Adrenal gland (tissue), 12 donors: ENCODE measurements around the gene S100A1. TPM values are rescaled to one million over a fixed set of nuclear protein-coding genes. Genes with fewer than 3 reads are reported as not detected.

Source experiments
- DNase-seq, 7 donors: peaks; one replicate each; pipeline ENCODE4 v3.0.0-alpha.2; 2019 to 2020
- H3K27ac ChIP-seq, 5 donors: fragments of 200-600 bp; sonication (generic) in 4 of 5; 1 replicate in 3 of 5; 2 replicates in 2 of 5; pipeline versions ENCODE4 v1.5.1 to v1.8.0; 2016 to 2020; ENCODE audit warnings: mild to moderate bottlenecking in 1 of 5
- H3K27me3 ChIP-seq: fragments of 200-600 bp; 2 replicates; pipeline ENCODE4 v1.8.0; 2021
- H3K36me3 ChIP-seq, 2 donors: fragments of 200-600 bp; replicated peaks in 1 of 2; 1 replicate in 1 of 2; 2 replicates in 1 of 2; pipeline versions ENCODE4 v1.5.1 to v1.8.0; 2018 to 2022
- H3K4me1 ChIP-seq, 2 donors: fragments of 200-600 bp; replicated peaks in 1 of 2; 1 replicate in 1 of 2; 2 replicates in 1 of 2; pipeline versions ENCODE4 v1.5.1 to v1.8.0; 2018 to 2021
- H3K4me3 ChIP-seq, 4 donors: fragments of 200-600 bp; sonication (generic) in 3 of 4; one replicate each; pipeline ENCODE4 v1.5.1; 2016 to 2018
- H3K9me3 ChIP-seq, 3 donors: fragments of 200-600 bp; sonication (generic) in 1 of 3; replicated peaks in 1 of 3; 1 replicate in 2 of 3; 2 replicates in 1 of 3; pipeline versions ENCODE4 v1.5.1 to v1.8.0; 2016 to 2021
- CTCF ChIP-seq, 6 experiments: fragments of 450-650 bp in 4 of 6; fragments of 200-600 bp in 2 of 6; sonication (generic) in 1 of 6; IDR thresholded peaks; 1 replicate in 5 of 6; 2 replicates in 1 of 6; pipeline versions ENCODE4 v1.5.1 to v1.8.0; 2016 to 2021; ENCODE audit warnings: antibody characterized with exemption in 6 of 6, mild to moderate bottlenecking in 2 of 6, moderate library complexity in 1 of 6
- POLR2A ChIP-seq, 2 donors: fragments of 450-650 bp; IDR thresholded peaks; one replicate each; pipeline ENCODE4 v1.6.1; 2017; ENCODE audit warnings: antibody characterized with exemption in 2 of 2, mild to moderate bottlenecking in 2 of 2, moderate library complexity in 1 of 2
- WGBS, 4 donors: extraction: QIAGEN DNeasy Blood & Tissue Kit in 2 of 4; methylation state at CpG; one replicate each; pipeline versions ENCODE4 v1.1.5 to v1.1.7; 2013 to 2017; 5-methylcytosine and 5-hydroxymethylcytosine counted together
- intact Hi-C, 2 donors: fragments of 100-400 bp; cut with DNase I; formaldehyde crosslinking; loops; one replicate each; pipeline versions ENCODE4 v1.14.1 to v1.15.0; 2022 to 2023
- polyA plus RNA-seq, 3 donors: library from polyadenylated mRNA; stranded (reverse); fragments of 200-250 nt in 2 of 3; fragments of 350-450 nt in 1 of 3; fragmentation: Illumina TruSeq in 1 of 3; extraction: RNeasy Lipid Tissue Mini Kit (QIAGEN cat#74804) in 1 of 3; gene quantifications; one replicate each; pipeline ENCODE4 v1.2.3, GENCODE V29; 2013 to 2014
- total RNA-seq, 9 donors: library from RNA; depleted of rRNA in 4 of 9; stranded (reverse); fragments of >200 nt in 4 of 9; fragments of 120-200 nt in 1 of 9; fragmentation: NEBNext Ultra II Directional in 1 of 9; extraction: Animal tissue kit (Norgen Biotek cat#: 25700) in 1 of 9; gene quantifications; one replicate each; pipeline versions ENCODE4 v1.1.0 to v1.2.4, GENCODE V29; 2013 to 2023
- donor health status: healthy with polysubstance abuse.
- donor health status: Bipolar disorder and iron deficiency.
- donor health status: DM: yes; HTN: yes; CAD: no.
- donor health status: DM: no; HTN: no; CAD: no.
- donor health status: DM: no; HTN: no; CAD: no.
- donor health status: DM: yes; HTN: yes; CAD: no.

S100A1 gene
- total and polyA plus RNA-seq, 12 donors: 0.55 to 12.3 (median 2.0) TPM; not detected in 4

- no peak for TF ChIP-seq POLR2A (IDR thresholded peaks at IDR 0.05)
- peak in 1 of 7 donors; percentile 47 for DNase-seq
- no peaks in the 10 kb centered on the region for H3K9me3 ChIP-seq
- no peak overlapping the region for H3K27ac ChIP-seq
- intact Hi-C loops: no loop called here
- WGBS, 4 donors: 88 to 90% (median 89%) methylated on average over 9 to 10 of the region's 10 CpGs
- H3K36me3 ChIP-seq: peaks cover 0 to 3% of the 10 kb centered on the region in 2 donors
- peaks cover 23 to 26% of the 10 kb centered on the region in 2 donors for H3K4me1 ChIP-seq
- no peak overlapping the region for H3K4me3 ChIP-seq
- no peaks in the 10 kb centered on the region for H3K27me3 ChIP-seq
Measured at GRCh38 chr1:153631047-153632022, 3.1 kb downstream of the S100A1 start.

GRCh38 chr1:153633161-153633753 lies 5.0 kb downstream of the S100A1 start:
- H3K4me1 ChIP-seq: peaks cover 25 to 37% of the 10 kb centered on the region in 2 donors
- no peaks in the 10 kb centered on the region for H3K9me3 ChIP-seq
- intact Hi-C loops: no loop called here
- peak in 1 of 7 donors; percentile 24 for DNase-seq
- peak in 1 of 6 experiments; percentile 5 for TF ChIP-seq CTCF (IDR thresholded peaks at IDR 0.05)
- no peak for TF ChIP-seq POLR2A (IDR thresholded peaks at IDR 0.05)
- peak overlapping the region in 4 of 5 donors; percentile 34 to 100 (median 100) for H3K27ac ChIP-seq
- H3K4me3 ChIP-seq: peak overlapping the region in 1 of 4 donors; percentile 78
- H3K36me3 ChIP-seq: peaks cover 0 to 21% of the 10 kb centered on the region in 2 donors
- H3K27me3 ChIP-seq: no peaks in the 10 kb centered on the region
- WGBS, 4 donors: 39 to 63% (median 43%) methylated on average over 17 to 18 of the region's 18 CpGs

- intact Hi-C loops: no loop called here
- Histone ChIP-seq H3K36me3 (peaks cover 0 to 29% of the 10 kb centered on the region in 2 donors), H3K27ac (peak within 1 kb of the TSS; percentile 97 to 100 (median 99)), H3K4me3 (peak within 1 kb of the TSS; percentile 65 to 96 (median 85)), H3K4me1 (peaks cover 25 to 41% of the 10 kb centered on the region in 2 donors), H3K9me3 (no peaks in the 10 kb centered on the region), H3K27me3 (no peaks in the 10 kb centered on the region)
- 1 to 7% (median 2%) methylated on average over 14 to 65 of the region's 65 CpGs for WGBS, 4 donors
- TF ChIP-seq POLR2A (IDR thresholded peaks at IDR 0.05) (peak; percentile 74 to 87), CTCF (IDR thresholded peaks at IDR 0.05) (peak in 3 of 6 experiments; percentile 6 to 41 (median 35))
- peak; percentile 97 to 99 (median 99) for DNase-seq
Measured at GRCh38 chr1:153633754-153634665, 5.8 kb downstream of the S100A1 start, which contains the start of gene CHTOP. Gene CHTOP, plus strand, starts transcription at chr1:153634066. Its CDS starts 2,523 bp downstream, at chr1:153636589.

- peaks cover 0 to 47% of the 10 kb centered on the region in 2 donors for H3K36me3 ChIP-seq
Measured at GRCh38 chr1:153635872-153636271, 7.6 kb downstream of the S100A1 start.

More at GRCh38 chr1:153635872-153636271, 7.6 kb downstream of the S100A1 start:
- H3K27me3 ChIP-seq: no peaks in the 10 kb centered on the region
- DNase-seq: no peak
- intact Hi-C loops: no loop called here
- TF ChIP-seq CTCF (IDR thresholded peaks at IDR 0.05) (no peak), POLR2A (IDR thresholded peaks at IDR 0.05) (no peak)
- peak overlapping the region in 3 of 5 donors; percentile 98 to 100 (median 100) for H3K27ac ChIP-seq
- H3K4me1 ChIP-seq: peaks cover 25 to 41% of the 10 kb centered on the region in 2 donors
- no peaks in the 10 kb centered on the region for H3K9me3 ChIP-seq
- H3K4me3 ChIP-seq: peak overlapping the region in 1 of 4 donors; percentile 78
- WGBS, 4 donors: 78 to 89% (median 83%) methylated on average over 7 of the region's 7 CpGs
